Activated CD8-positive, alpha-beta memory T cell treated with anti-CD3 and anti-CD28 coated beads, Interleukin-2, amount 10 ng/mL, durations not matched to agents 7 days and 5 days (primary cell): Measurements from ENCODE around the gene ATF7IP2. TPM values are rescaled to one million over a fixed set of nuclear protein-coding genes. Genes with fewer than 3 reads are reported as not detected.
"Not testable (repeated sequence)": the region's sequence is repeated elsewhere in the genome, so short reads cannot be mapped to it uniquely, and the experiment has no call there.

Experiments used
- ATAC-seq: fragments of 150-1000 bp; cut with Tn5 transposase; one replicate; pipeline ENCODE4 v1.10.0; 2021; ENCODE audit warnings: moderate library complexity
- CTCF ChIA-PET: fragments of 350-600 bp; sonication (Branson Sonifier 250); formaldehyde crosslinking; loops from one replicate; lab custom pipeline; 2021; ENCODE audit warnings: antibody characterized with exemption; lab: Charles Lee
- DNase-seq: peaks from one replicate; pipeline ENCODE4 v3.0.0-alpha.2; 2020
- H3K27ac Mint-ChIP-seq: one replicate; pipeline ENCODE4 v1.8.0; 2021; ENCODE audit warnings: mild to moderate bottlenecking, mixed read lengths
- H3K27me3 Mint-ChIP-seq: one replicate; pipeline ENCODE4 v1.8.0; 2021; ENCODE audit warnings: mixed read lengths
- H3K36me3 Mint-ChIP-seq: one replicate; pipeline ENCODE4 v1.8.0; 2021; ENCODE audit warnings: mild to moderate bottlenecking, mixed read lengths
- H3K4me1 Mint-ChIP-seq: one replicate; pipeline ENCODE4 v1.8.0; 2021; ENCODE audit warnings: mixed read lengths
- H3K4me3 Mint-ChIP-seq: one replicate; pipeline ENCODE4 v1.8.0; 2021; ENCODE audit warnings: mild to moderate bottlenecking, moderate library complexity, mixed read lengths
- H3K9me3 Mint-ChIP-seq: one replicate; pipeline ENCODE4 v1.8.0; 2022; ENCODE audit warnings: low read depth, mixed read lengths
- total RNA-seq, 2 experiments: library from RNA; stranded (reverse); gene quantifications; one replicate each; pipeline ENCODE4 v1.2.3, GENCODE V29; 2021

The ATF7IP2 gene
- total RNA-seq, 2 experiments from 2014 or later, result 17.7 to 18.7 TPM

GRCh38 chr16:10390330-10390729 lies 4.5 kb downstream of the ATF7IP2 start:
- peaks cover 5% of the 10 kb centered on the region for H3K27me3 Mint-ChIP-seq
- DNase-seq, result no peak
- H3K27ac Mint-ChIP-seq, result no peak overlapping the region
- CTCF ChIA-PET, result interaction anchor here (0.9 kb wide), 1 partner anchor 13 kb away, joined by 3 read pairs; no protein-coding TSS in a partner anchor
- H3K4me1 Mint-ChIP-seq, result peaks cover 31% of the 10 kb centered on the region
- peaks cover 31% of the 10 kb centered on the region for H3K36me3 Mint-ChIP-seq
- no peak for ATAC-seq
- no peak overlapping the region for H3K4me3 Mint-ChIP-seq
- H3K9me3 Mint-ChIP-seq, result no peaks in the 10 kb centered on the region

- H3K4me1 Mint-ChIP-seq, result peaks cover 27% of the 10 kb centered on the region
- CTCF ChIA-PET, result interaction anchor here (0.9 to 1.7 kb wide), 2 partner anchors 12 to 69 kb away, joined by 3 to 4 read pairs; no protein-coding TSS in a partner anchor
- no peak overlapping the region for H3K27ac Mint-ChIP-seq
- H3K27me3 Mint-ChIP-seq, result peaks cover 5% of the 10 kb centered on the region
- DNase-seq, result no peak
- H3K9me3 Mint-ChIP-seq, result no peaks in the 10 kb centered on the region
- no peak for ATAC-seq
- no peak overlapping the region for H3K4me3 Mint-ChIP-seq
- peaks cover 29% of the 10 kb centered on the region for H3K36me3 Mint-ChIP-seq
These were observed 5.0 kb downstream of the ATF7IP2 start for GRCh38 chr16:10390867-10391266.

- Mint-ChIP-seq H3K36me3 (peaks cover 27% of the 10 kb centered on the region), H3K4me1 (peaks cover 26% of the 10 kb centered on the region), H3K9me3 (no peaks in the 10 kb centered on the region), H3K27ac (no peak overlapping the region), H3K4me3 (no peak overlapping the region), H3K27me3 (peaks cover 5% of the 10 kb centered on the region)
- DNase-seq (no peak), ATAC-seq (no peak)
- CTCF ChIA-PET, result interaction anchor here (1.7 kb wide), 1 partner anchor 69 kb away, joined by 4 read pairs; no protein-coding TSS in a partner anchor
These were observed 5.5 kb downstream of the ATF7IP2 start for GRCh38 chr16:10391339-10391738.

- peaks cover 2% of the 10 kb centered on the region for H3K4me1 Mint-ChIP-seq
- CTCF ChIA-PET, result interaction anchor here (1.1 kb wide), 1 partner anchor 12 kb away, joined by 3 read pairs; no protein-coding TSS in a partner anchor
These were observed 17.1 kb downstream of the ATF7IP2 start for GRCh38 chr16:10402975-10403374.

GRCh38 chr16:10405386-10405939 lies 19.6 kb downstream of the ATF7IP2 start:
- CTCF ChIA-PET, result no interaction called here
- H3K9me3 Mint-ChIP-seq, result peaks cover 32% of the 10 kb centered on the region
- DNase-seq (no peak), ATAC-seq (no peak)
- no peak overlapping the region for H3K27ac Mint-ChIP-seq
- no peak overlapping the region for H3K4me3 Mint-ChIP-seq
- peaks cover 69% of the 10 kb centered on the region for H3K36me3 Mint-ChIP-seq
- no peaks in the 10 kb centered on the region for H3K4me1 Mint-ChIP-seq
- no peaks in the 10 kb centered on the region for H3K27me3 Mint-ChIP-seq

More at GRCh38 chr16:10402975-10403374, 17.1 kb downstream of the ATF7IP2 start:
- H3K9me3 Mint-ChIP-seq, result peaks cover 18% of the 10 kb centered on the region
- no peaks in the 10 kb centered on the region for H3K27me3 Mint-ChIP-seq
- no peak overlapping the region for H3K27ac Mint-ChIP-seq
- H3K36me3 Mint-ChIP-seq, result peaks cover 62% of the 10 kb centered on the region
- DNase-seq, result no peak
- no peak for ATAC-seq
- H3K4me3 Mint-ChIP-seq, result no peak overlapping the region

GRCh38 chr16:10408824-10409381 lies 23.0 kb downstream of the ATF7IP2 start:
- DNase-seq (no peak), ATAC-seq (no peak)
- H3K4me1 Mint-ChIP-seq, result no peaks in the 10 kb centered on the region
- no peak overlapping the region for H3K27ac Mint-ChIP-seq
- peaks cover 35% of the 10 kb centered on the region for H3K9me3 Mint-ChIP-seq
- no peaks in the 10 kb centered on the region for H3K27me3 Mint-ChIP-seq
- no peak overlapping the region for H3K4me3 Mint-ChIP-seq
- peaks cover 59% of the 10 kb centered on the region for H3K36me3 Mint-ChIP-seq
- CTCF ChIA-PET, result no interaction called here

- CTCF ChIA-PET, H3K4me1 Mint-ChIP-seq, H3K27me3 Mint-ChIP-seq, H3K4me3 Mint-ChIP-seq, ATAC-seq, H3K27ac Mint-ChIP-seq, DNase-seq: not testable (repeated sequence)
- Mint-ChIP-seq H3K9me3 (peaks cover 40% of the 10 kb centered on the region), H3K36me3 (peaks cover 58% of the 10 kb centered on the region)
These were observed 23.9 kb downstream of the ATF7IP2 start for GRCh38 chr16:10409713-10410112.

- CTCF ChIA-PET, result no interaction called here
- H3K9me3 Mint-ChIP-seq, result peaks cover 44% of the 10 kb centered on the region
- peaks cover 60% of the 10 kb centered on the region for H3K36me3 Mint-ChIP-seq
These were observed 24.6 kb downstream of the ATF7IP2 start for GRCh38 chr16:10410469-10410868.

GRCh38 chr16:10412935-10413601 lies 27.2 kb downstream of the ATF7IP2 start:
- Mint-ChIP-seq H3K27me3 (no peaks in the 10 kb centered on the region), H3K36me3 (peaks cover 65% of the 10 kb centered on the region), H3K4me3 (no peak overlapping the region), H3K27ac (no peak overlapping the region), H3K4me1 (no peaks in the 10 kb centered on the region), H3K9me3 (peaks cover 54% of the 10 kb centered on the region)
- no peak for ATAC-seq
- CTCF ChIA-PET, result interaction anchor here (1.2 kb wide), 1 partner anchor 24 kb away, joined by 3 read pairs; no protein-coding TSS in a partner anchor
- DNase-seq, result no peak

More at GRCh38 chr16:10410469-10410868, 24.6 kb downstream of the ATF7IP2 start:
- ATAC-seq (no peak), DNase-seq (no peak)
- H3K4me3 Mint-ChIP-seq, result no peak overlapping the region
- no peaks in the 10 kb centered on the region for H3K27me3 Mint-ChIP-seq
- H3K27ac Mint-ChIP-seq, result no peak overlapping the region
- no peaks in the 10 kb centered on the region for H3K4me1 Mint-ChIP-seq

GRCh38 chr16:10418204-10418603 lies 32.3 kb downstream of the ATF7IP2 start:
- H3K4me1 Mint-ChIP-seq, H3K27me3 Mint-ChIP-seq, CTCF ChIA-PET, H3K27ac Mint-ChIP-seq, DNase-seq, H3K4me3 Mint-ChIP-seq, ATAC-seq: not testable (repeated sequence)
- H3K36me3 Mint-ChIP-seq, result peaks cover 62% of the 10 kb centered on the region
- H3K9me3 Mint-ChIP-seq, result peaks cover 46% of the 10 kb centered on the region

- H3K4me3 Mint-ChIP-seq, result no peak overlapping the region
- H3K27me3 Mint-ChIP-seq, result no peaks in the 10 kb centered on the region
- H3K9me3 Mint-ChIP-seq, result peaks cover 39% of the 10 kb centered on the region
- H3K27ac Mint-ChIP-seq, result no peak overlapping the region
- DNase-seq, result no peak
- no peaks in the 10 kb centered on the region for H3K4me1 Mint-ChIP-seq
- ATAC-seq, result no peak
- H3K36me3 Mint-ChIP-seq, result peaks cover 50% of the 10 kb centered on the region
- CTCF ChIA-PET, result no interaction called here
These were observed 33.8 kb downstream of the ATF7IP2 start for GRCh38 chr16:10419701-10420100.

- no peak overlapping the region for H3K27ac Mint-ChIP-seq
- peaks cover 24% of the 10 kb centered on the region for H3K9me3 Mint-ChIP-seq
- H3K4me3 Mint-ChIP-seq, result no peak overlapping the region
- peaks cover 35% of the 10 kb centered on the region for H3K36me3 Mint-ChIP-seq
- DNase-seq (no peak), ATAC-seq (no peak)
- H3K4me1 Mint-ChIP-seq, result no peaks in the 10 kb centered on the region
- no peaks in the 10 kb centered on the region for H3K27me3 Mint-ChIP-seq
- CTCF ChIA-PET, result no interaction called here
These were observed 35.7 kb downstream of the ATF7IP2 start for GRCh38 chr16:10421596-10421995.

- peaks cover 2% of the 10 kb centered on the region for H3K4me1 Mint-ChIP-seq
- ATAC-seq (no peak), DNase-seq (no peak)
- CTCF ChIA-PET, result no interaction called here
- no peaks in the 10 kb centered on the region for H3K27me3 Mint-ChIP-seq
- H3K36me3 Mint-ChIP-seq, result peaks cover 13% of the 10 kb centered on the region
- no peaks in the 10 kb centered on the region for H3K9me3 Mint-ChIP-seq
- no peak overlapping the region for H3K4me3 Mint-ChIP-seq
- no peak overlapping the region for H3K27ac Mint-ChIP-seq
These were observed 42.7 kb downstream of the ATF7IP2 start for GRCh38 chr16:10428433-10429168.
